Breast epithelium (tissue), 3 donors: Measurements from ENCODE around the gene PIEZO1.
A peak's percentile ranks its signal among the peaks of the same experiment; 100 is the strongest.

Source experiments
- CTCF ChIP-seq, 3 donors: fragments of 450-650 bp; IDR thresholded peaks; one replicate each; pipeline ENCODE4 v1.5.1; 2016 to 2017; ENCODE audit warnings: antibody characterized with exemption in 3 of 3, mild to moderate bottlenecking in 3 of 3, moderate library complexity in 3 of 3
- POLR2A ChIP-seq: fragments of 450-650 bp; IDR thresholded peaks from one replicate; pipeline ENCODE4 v1.6.1; 2016; ENCODE audit warnings: antibody characterized with exemption, mild to moderate bottlenecking, moderate library complexity
- POLR2AphosphoS5 ChIP-seq, 3 donors: sonication (generic); formaldehyde crosslinking; IDR thresholded peaks; one replicate each; pipeline ENCODE4 v1.6.1; 2017; ENCODE audit warnings: antibody characterized with exemption in 3 of 3

- TF ChIP-seq CTCF (IDR thresholded peaks at IDR 0.05) (no peak), POLR2AphosphoS5 (IDR thresholded peaks at IDR 0.05) (peak in 2 of 3 donors; percentile 41 to 71), POLR2A (no peak)
These were observed 20.1 kb downstream of the PIEZO1 start for GRCh38 chr16:88764913-88765349.
